Measurements from ENCODE around the gene PWWP2B. TPM values are rescaled to one million over a fixed set of nuclear protein-coding genes. Genes with fewer than 3 reads are reported as not detected.

The PWWP2B gene
- total and polyA plus RNA-seq, 2 of the 4 experiments (the other 2 are of a cell fraction): 1.7 to 2.2 TPM

DNA sequence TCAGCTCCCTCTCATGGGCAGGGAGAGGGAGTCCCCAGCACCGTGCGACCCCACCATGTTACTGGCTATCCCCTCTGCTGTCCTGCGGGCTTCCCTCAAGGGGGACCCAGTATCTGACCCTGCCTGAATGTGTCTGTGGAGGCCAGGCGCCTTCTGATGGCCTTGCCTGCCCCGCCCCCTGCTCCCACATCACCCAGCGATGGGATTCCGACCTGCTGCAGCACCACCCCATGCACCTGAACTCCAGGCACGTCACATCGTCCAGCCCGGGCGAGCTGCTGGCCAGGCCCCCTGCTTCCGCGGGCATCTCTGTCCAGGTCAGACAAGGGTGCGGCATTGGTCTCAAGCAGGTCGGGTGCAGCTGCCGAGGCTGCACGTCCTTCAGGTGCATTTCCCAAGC is 46.1 kb upstream of the PWWP2B start:
- H3K27ac ChIP-seq (ENCODE audit: insufficient read depth, low read length): no peak overlapping the region
- H2BK15ac ChIP-seq (ENCODE audit: low read depth, low read length): no peak overlapping the region
- H3K4me2 ChIP-seq (ENCODE audit: low read depth, low read length): no peak overlapping the region
- no peak overlapping the region for H3K4me3 ChIP-seq (ENCODE audit: insufficient read depth, low read depth, low read length)
- H3K79me1 ChIP-seq (ENCODE audit: low read depth in 1 of 2, low read length in 2 of 2): no peaks in the 10 kb centered on the region
- H3K4me1 ChIP-seq (ENCODE audit: control insufficient read depth, insufficient read depth, low read length): no peaks in the 10 kb centered on the region
- no peak overlapping the region for H2AK5ac ChIP-seq (ENCODE audit: low read depth, low read length)
- no peaks in the 10 kb centered on the region for H3K27me3 ChIP-seq (ENCODE audit: control insufficient read depth, insufficient read depth, low read length)
- DNase-seq: no peak
- H3K56ac ChIP-seq (ENCODE audit: extremely low read depth, insufficient read depth, low read length): no peak overlapping the region
- dilution Hi-C loops (cut with HindIII; ENCODE audit: low sequenced_read_pairs, unreplicated experiment): no loop called here
- TF ChIP-seq RCOR1 (IDR thresholded peaks at IDR 0.05; ENCODE audit: insufficient replicate concordance, low read length): no peak
- TF ChIP-seq SMC3 (IDR thresholded peaks at IDR 0.05; ENCODE audit: low read depth, low read length): no peak
- no peak for TF ChIP-seq CHD1 (IDR thresholded peaks at IDR 0.05; ENCODE audit: low read depth, low read length)
- no peak for TF ChIP-seq FOS (IDR thresholded peaks at IDR 0.05; ENCODE audit: low read depth, low read length)
- no peak for TF ChIP-seq RAD21 (IDR thresholded peaks at IDR 0.05; ENCODE audit: low read length)
- TF ChIP-seq, protein P1, sequence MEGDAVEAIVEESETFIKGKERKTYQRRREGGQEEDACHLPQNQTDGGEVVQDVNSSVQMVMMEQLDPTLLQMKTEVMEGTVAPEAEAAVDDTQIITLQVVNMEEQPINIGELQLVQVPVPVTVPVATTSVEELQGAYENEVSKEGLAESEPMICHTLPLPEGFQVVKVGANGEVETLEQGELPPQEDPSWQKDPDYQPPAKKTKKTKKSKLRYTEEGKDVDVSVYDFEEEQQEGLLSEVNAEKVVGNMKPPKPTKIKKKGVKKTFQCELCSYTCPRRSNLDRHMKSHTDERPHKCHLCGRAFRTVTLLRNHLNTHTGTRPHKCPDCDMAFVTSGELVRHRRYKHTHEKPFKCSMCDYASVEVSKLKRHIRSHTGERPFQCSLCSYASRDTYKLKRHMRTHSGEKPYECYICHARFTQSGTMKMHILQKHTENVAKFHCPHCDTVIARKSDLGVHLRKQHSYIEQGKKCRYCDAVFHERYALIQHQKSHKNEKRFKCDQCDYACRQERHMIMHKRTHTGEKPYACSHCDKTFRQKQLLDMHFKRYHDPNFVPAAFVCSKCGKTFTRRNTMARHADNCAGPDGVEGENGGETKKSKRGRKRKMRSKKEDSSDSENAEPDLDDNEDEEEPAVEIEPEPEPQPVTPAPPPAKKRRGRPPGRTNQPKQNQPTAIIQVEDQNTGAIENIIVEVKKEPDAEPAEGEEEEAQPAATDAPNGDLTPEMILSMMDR (conservative IDR thresholded peaks at IDR 0.05; ENCODE audit: low read depth, low read length): no peak
- TF ChIP-seq, protein P2, sequence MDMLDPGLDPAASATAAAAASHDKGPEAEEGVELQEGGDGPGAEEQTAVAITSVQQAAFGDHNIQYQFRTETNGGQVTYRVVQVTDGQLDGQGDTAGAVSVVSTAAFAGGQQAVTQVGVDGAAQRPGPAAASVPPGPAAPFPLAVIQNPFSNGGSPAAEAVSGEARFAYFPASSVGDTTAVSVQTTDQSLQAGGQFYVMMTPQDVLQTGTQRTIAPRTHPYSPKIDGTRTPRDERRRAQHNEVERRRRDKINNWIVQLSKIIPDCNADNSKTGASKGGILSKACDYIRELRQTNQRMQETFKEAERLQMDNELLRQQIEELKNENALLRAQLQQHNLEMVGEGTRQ (IDR thresholded peaks at IDR 0.05; ENCODE audit: low read depth, low read length): no peak
- no peak for TF ChIP-seq MAZ (IDR thresholded peaks at IDR 0.05; ENCODE audit: borderline replicate concordance, low read depth, low read length)
- TF ChIP-seq MAFK (IDR thresholded peaks at IDR 0.05; ENCODE audit: low read depth, low read length): no peak
- no peak for TF ChIP-seq MXI1 (IDR thresholded peaks at IDR 0.05; ENCODE audit: borderline replicate concordance, low read depth, low read length)
- TF ChIP-seq CEBPB (IDR thresholded peaks at IDR 0.05; ENCODE audit: low read depth, low read length): no peak
- TF ChIP-seq NFE2L2 (IDR thresholded peaks at IDR 0.05; ENCODE audit: low read depth, low read length): no peak
- ATAC-seq (ENCODE audit: low read depth): no peak
- H2AFZ ChIP-seq (replicated peaks; ENCODE audit: low read length, poor library complexity): no peak overlapping the region
- H3K9ac ChIP-seq (ENCODE audit: low read depth, low read length): no peak overlapping the region
- 93% methylated on average over 5 of the region's 17 CpGs; no CpG with 5 or more reads in 1 of the 2 experiments for WGBS, 2 experiments (ENCODE audit: extremely low coverage in 2 of 2, insufficient read length in 1 of 2)
- H2AK9ac ChIP-seq (replicated peaks; ENCODE audit: low read depth, low read length, poor library complexity): peak overlapping the region; percentile 26
- H4K91ac ChIP-seq (ENCODE audit: insufficient read depth, low read depth, low read length): no peak overlapping the region
- POLR2A ChIA-PET (ENCODE audit: unreplicated experiment): no interaction called here
- no peak overlapping the region for H4K8ac ChIP-seq (ENCODE audit: low read depth in 2 of 2, low read length in 2 of 2)
- no peak overlapping the region for H2BK120ac ChIP-seq (ENCODE audit: low read depth, low read length)
- BruUV-seq (replicated peaks): no TSS peak
- peaks cover 6% of the 10 kb centered on the region; the same call in 1 of the 2 replicates for H3K36me3 ChIP-seq (ENCODE audit: control insufficient read depth, insufficient read depth, low read length)
- H3K14ac ChIP-seq (replicated peaks; ENCODE audit: low read depth, low read length): no peak overlapping the region
- CTCF ChIA-PET: interaction anchor here (1.1 kb wide), 1 partner anchor 131 kb away, joined by 3 read pairs; no protein-coding TSS in a partner anchor
- in situ Hi-C loops (cut with MboI; ENCODE audit: low sequenced_read_pairs): no loop called here
- no peaks in the 10 kb centered on the region; the same call in 1 of the 2 replicates for H4K20me1 ChIP-seq (ENCODE audit: insufficient read depth, low read length)
- H2BK5ac ChIP-seq (ENCODE audit: low read depth, low read length, poor library complexity, severe bottlenecking): no peak overlapping the region
- no peak overlapping the region for H3K4ac ChIP-seq (ENCODE audit: low read depth, low read length)
- no peak overlapping the region for H3K18ac ChIP-seq (ENCODE audit: low read depth, low read length)
- no peak overlapping the region for H4K5ac ChIP-seq (ENCODE audit: low read depth, low read length)
- no peaks in the 10 kb centered on the region for H3K9me3 ChIP-seq (ENCODE audit: control insufficient read depth, insufficient read depth, low read length)
- no peaks in the 10 kb centered on the region for H3K9me1 ChIP-seq (ENCODE audit: insufficient read depth, low read length)
- intact Hi-C loops (cut with micrococcal nuclease): no loop called here
- H3K23ac ChIP-seq (ENCODE audit: low read depth, low read length): no peak overlapping the region
- H2BK20ac ChIP-seq (ENCODE audit: low read depth, low read length): no peak overlapping the region

Data from IMR-90 (cell line).